ENCODE data around the gene NUP160. TPM values are rescaled to one million over a fixed set of nuclear protein-coding genes. Genes with fewer than 3 reads are reported as not detected.

The NUP160 gene
- total and polyA plus RNA-seq, 10 of the 15 experiments (the other 5 are each of a cell fraction or from before 2014, with no cell fraction given) = 24.0 to 87.6 (median 54.6) TPM

DNA sequence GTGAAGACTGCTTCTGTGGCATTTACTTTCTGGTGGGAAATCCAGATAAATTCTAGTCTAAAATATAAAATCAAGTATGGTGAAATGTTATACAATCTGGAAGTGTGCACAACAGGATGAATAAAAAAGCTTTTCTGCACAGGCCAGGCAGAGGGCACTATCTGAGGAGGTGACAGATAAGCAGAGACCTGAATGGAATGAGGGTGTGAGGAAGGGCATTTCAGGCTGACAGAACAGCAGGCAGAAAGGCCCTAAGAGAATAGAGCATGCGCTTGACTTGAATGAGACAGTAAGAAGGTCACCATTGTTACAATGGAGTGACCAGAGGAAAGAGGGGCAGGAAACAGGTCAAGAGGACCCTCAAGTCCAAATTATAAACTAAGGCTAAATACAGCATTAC is 47.4 kb downstream of the NUP160 start (continued):
- no peak for TF ChIP-seq CBX5 (IDR thresholded peaks at IDR 0.05; ENCODE audit: low read depth)
- no peak for TF ChIP-seq HDGF (IDR thresholded peaks at IDR 0.05)
- no peak for TF ChIP-seq LARP7 (IDR thresholded peaks at IDR 0.05)

DNA sequence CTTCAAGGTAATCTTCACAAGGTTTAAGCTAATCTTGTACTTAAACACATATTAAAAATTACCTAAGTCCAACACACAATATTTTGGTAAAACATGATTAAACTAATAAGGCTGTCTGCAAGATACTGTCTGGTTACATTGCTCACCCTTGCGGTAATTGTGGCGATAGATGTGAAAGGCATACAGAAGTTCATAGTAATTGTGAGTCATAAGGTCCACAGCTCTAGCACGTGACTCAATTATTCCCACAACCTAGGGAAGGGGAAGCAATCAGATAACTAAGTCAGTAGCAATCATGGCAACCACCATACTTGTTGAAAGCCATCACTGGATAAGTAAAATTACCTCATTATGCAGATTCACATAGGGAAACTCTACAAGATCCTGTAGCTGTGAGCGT is 50.5 kb downstream of the NUP160 start:
- FAIRE-seq = no peak

More for the DNA sequence above, 50.5 kb downstream of the NUP160 start:
- ChIA-PET SMC1A (ENCODE audit: uncharacterized antibody, unreplicated experiment) (no interaction called here), CTCF (no interaction called here), POLR2A (no interaction called here), RAD21 (ENCODE audit: unreplicated experiment) (no interaction called here)
- intact Hi-C loops (cut with micrococcal nuclease; ENCODE audit: unreplicated experiment) (no loop called here), in situ Hi-C loops (cut with MboI) (no loop called here)
- Histone ChIP-seq H3K27ac (ENCODE audit: control insufficient read depth, insufficient read depth) (no peak overlapping the region), H3K4me2 (ENCODE audit: control insufficient read depth, insufficient read depth) (no peak overlapping the region), H2AFZ (ENCODE audit: control insufficient read depth, low read depth, low read length) (no peak overlapping the region), H3K9ac (ENCODE audit: control insufficient read depth, insufficient read depth, low read length) (no peak overlapping the region), H3K4me1 (ENCODE audit: control insufficient read depth, insufficient read depth, low read length) (no peaks in the 10 kb centered on the region), H3K4me3 (no peak overlapping the region), H3K36me3 (ENCODE audit: control insufficient read depth in 2 of 2, insufficient read depth in 2 of 2, low read length in 1 of 2) (peaks cover 5 to 33% of the 10 kb centered on the region in 2 experiments), H3K27me3 (replicated peaks in 1 of 2; ENCODE audit: control insufficient read depth in 2 of 2, insufficient read depth in 2 of 2, low read length in 1 of 2) (no peaks in the 10 kb centered on the region), H4K20me1 (ENCODE audit: control insufficient read depth, insufficient read depth) (no peaks in the 10 kb centered on the region), H3K9me3 (replicated peaks; ENCODE audit: control insufficient read depth, insufficient read depth, low read length) (no peaks in the 10 kb centered on the region), H3K79me2 (ENCODE audit: control insufficient read depth, insufficient read depth, low read length) (no peaks in the 10 kb centered on the region)
- TF ChIP-seq PBX3 (IDR thresholded peaks at IDR 0.05; ENCODE audit: insufficient replicate concordance, low read depth, low read length) (peak; percentile 5), BCL3 (IDR thresholded peaks at IDR 0.05; ENCODE audit: borderline replicate concordance, insufficient read depth, low read depth, low read length, poor library complexity, severe bottlenecking) (peak; percentile 54)
- TF ChIP-seq, protein P1, sequence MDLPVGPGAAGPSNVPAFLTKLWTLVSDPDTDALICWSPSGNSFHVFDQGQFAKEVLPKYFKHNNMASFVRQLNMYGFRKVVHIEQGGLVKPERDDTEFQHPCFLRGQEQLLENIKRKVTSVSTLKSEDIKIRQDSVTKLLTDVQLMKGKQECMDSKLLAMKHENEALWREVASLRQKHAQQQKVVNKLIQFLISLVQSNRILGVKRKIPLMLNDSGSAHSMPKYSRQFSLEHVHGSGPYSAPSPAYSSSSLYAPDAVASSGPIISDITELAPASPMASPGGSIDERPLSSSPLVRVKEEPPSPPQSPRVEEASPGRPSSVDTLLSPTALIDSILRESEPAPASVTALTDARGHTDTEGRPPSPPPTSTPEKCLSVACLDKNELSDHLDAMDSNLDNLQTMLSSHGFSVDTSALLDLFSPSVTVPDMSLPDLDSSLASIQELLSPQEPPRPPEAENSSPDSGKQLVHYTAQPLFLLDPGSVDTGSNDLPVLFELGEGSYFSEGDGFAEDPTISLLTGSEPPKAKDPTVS (IDR thresholded peaks at IDR 0.05; ENCODE audit: low read depth, low read length) = no peak
- WGBS (ENCODE audit: insufficient coverage, insufficient replicate concordance, low lambda C conversion rate, missing lambda C conversion rate) = 90% methylated on average over 4 of the region's 4 CpGs
- ATAC-seq (no peak), DNase-seq (ENCODE audit: low read depth, low spot score) (no peak)
- TSS peak; percentile 42 for BruUV-seq (replicated peaks)

Measured in GM12878 (cell line).